GM21381 (cell line): ENCODE measurements around the gene PRCC.
A peak's percentile ranks its signal among the peaks of the same experiment; 100 is the strongest.

Experiments used
- ATAC-seq: cut with Tn5 transposase; IDR thresholded peaks from one replicate; pipeline ENCODE4 v1.9.1; 2021; ENCODE audit warnings: mild to moderate bottlenecking, moderate library complexity; ENCODE audit not compliant: unreplicated experiment

The PRCC gene, protein sequence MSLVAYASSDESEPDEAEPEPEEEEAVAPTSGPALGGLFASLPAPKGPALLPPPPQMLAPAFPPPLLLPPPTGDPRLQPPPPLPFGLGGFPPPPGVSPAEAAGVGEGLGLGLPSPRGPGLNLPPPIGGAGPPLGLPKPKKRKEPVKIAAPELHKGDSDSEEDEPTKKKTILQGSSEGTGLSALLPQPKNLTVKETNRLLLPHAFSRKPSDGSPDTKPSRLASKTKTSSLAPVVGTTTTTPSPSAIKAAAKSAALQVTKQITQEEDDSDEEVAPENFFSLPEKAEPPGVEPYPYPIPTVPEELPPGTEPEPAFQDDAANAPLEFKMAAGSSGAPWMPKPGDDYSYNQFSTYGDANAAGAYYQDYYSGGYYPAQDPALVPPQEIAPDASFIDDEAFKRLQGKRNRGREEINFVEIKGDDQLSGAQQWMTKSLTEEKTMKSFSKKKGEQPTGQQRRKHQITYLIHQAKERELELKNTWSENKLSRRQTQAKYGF

DNA sequence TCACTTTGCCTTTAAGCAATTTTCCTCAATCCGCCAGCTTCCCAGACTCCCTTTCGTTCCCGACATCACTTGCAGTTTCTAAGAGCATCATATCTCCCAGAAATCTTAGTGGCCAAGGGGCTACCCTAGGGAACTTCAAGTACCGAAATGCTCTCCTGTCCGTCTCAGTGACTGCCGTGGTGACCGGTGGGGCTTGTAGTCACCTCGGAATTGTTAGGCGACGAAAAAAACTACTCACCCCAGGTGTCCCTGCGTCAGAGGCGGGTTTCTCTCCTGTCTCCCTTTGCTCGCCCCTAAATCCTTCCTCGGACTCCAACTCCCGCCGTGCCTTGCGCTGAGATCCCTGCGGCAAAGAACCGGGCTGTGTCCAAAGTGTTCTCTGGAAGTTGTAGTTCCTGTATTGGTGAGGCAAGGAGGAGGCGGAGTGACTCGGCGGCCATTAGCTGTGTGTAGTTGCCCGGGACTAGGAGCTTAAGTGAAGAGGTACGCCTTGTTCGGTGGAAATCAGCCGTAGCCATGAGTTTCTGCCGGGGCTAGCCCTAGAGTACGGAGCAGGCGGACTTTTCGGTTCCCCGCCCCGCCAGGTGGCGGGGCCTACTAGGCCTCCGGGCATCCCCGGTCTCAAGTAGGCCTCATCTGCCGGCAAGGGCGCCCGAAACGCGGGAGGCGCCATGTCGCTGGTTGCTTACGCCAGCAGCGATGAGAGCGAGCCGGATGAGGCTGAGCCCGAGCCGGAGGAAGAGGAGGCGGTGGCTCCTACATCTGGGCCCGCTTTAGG, at the start of gene PRCC:
TSS of gene PRCC (plus strand) at position 435 of the 778 bp plus-strand sequence. CDS start at position 672, 237 bp downstream.
- ATAC-seq: peak; percentile 92

DNA sequence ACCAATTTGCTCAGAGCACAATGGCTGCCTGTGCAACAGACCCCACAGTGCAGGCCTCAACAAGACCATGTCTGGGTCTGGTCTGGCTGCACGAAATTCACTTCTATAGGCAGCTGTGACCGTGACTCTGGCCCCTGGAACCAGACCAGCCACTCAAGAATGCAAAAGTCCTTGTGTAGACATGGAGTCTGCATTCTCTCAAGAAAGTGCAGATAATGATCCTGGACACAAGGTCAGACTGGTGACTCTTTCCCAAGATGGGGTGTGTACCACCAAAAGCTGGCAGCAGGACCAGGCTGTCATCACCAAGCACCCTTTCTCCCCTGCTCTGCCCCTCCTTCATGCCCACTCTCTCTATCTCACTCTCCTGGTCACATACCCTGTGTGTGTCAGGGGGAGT, 46.2 kb upstream of the PRCC start:
- ATAC-seq: no peak

DNA sequence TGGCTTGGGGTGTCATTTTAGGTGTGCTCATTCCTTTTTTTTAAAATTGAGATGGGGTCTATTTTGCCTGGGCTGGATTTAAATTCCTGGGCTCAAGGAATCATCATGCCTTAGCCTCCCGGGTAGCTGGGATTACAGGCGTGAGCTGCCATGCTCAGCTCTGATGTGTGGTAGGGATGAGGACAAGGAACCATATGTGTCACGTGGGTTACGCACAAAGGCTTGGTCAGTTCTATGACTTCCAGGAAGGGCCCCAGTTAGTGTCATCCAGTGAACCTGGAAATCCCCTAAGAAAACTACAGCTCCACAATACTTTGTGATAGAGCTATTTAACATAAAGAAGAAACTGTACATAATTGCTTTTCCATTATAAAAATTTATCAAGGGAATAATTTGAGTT, 45.8 kb upstream of the PRCC start:
- no peak for ATAC-seq

DNA sequence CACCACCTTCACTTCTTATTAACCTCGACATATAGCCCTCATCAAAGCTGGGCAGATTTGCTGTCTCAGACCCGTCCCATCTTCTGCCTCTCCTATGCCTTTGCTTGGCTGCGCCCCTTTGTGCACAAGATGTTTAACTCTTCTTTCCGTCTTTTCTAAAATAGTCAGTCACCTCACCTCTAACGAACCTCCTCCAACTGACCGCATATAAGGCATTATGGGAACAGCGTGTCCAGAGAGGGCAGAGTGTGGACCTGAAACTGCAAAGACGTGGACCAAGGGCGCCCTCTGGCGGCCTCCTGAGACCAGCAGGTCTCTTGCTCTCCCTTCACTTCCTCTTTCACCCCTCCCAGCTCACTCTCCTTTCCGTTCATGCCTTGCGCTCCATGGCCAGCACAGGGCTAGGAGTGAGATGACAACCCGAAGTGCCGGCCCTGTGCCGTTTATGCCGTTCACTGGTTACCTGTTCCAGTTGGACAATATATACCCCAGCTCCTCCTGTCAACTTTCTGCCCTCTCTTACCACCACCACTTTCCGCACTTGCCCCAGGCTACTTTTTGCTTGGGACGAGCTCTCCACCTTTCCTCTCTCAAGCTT, 41.6 kb upstream of the PRCC start:
- no peak for ATAC-seq

DNA sequence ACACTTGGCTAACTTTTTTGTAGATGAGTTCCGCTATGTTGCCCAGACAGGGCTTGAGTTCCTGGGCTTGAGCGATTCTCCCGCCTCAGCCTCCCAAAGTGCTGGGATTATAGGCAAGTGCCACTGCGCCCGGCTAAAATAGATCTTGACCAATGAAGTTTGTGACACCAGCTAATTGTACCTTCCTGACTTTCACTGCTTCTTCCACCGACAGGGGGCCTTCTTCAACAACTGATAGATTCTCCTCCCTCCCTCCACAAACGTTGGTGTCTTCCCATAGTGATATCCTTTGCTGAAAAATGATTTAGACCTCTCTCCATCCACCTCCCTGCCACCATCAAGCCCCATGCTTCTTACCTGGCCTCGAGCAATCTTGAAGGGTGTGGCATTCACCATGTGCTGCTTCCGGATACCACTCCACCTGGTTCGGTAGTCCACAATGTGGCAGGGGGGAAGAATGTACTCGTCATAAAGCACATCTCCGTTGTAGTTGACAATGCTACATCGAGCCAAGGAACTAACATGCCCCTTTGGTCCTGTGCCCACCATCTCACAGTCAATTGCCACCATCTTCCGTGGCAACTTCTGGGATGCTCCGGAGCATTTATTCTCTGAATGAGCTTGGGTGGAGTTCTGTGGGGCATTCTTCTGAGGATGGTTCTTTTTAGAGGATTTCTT, 40.6 kb upstream of the PRCC start:
- no peak for ATAC-seq

DNA sequence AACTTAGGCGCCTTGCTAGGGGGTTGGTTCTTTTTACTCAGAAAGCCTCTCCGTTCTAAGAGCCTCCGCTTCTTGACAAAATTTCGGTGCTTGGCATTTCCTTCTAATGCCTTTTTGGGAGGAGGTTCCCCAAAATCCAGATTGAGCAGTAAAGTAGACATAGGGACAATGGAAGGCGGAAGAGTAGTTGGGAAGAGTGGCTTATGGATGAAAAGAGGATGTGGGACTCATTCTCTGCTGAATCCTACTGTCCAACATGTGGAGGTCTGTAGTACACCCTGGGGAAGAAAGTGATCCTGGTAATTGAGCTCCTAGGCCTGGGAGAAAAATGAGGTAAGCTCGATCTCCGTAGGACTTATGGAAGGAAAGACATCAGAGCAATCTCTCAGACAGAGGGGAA, 39.8 kb upstream of the PRCC start:
- ATAC-seq: no peak

DNA sequence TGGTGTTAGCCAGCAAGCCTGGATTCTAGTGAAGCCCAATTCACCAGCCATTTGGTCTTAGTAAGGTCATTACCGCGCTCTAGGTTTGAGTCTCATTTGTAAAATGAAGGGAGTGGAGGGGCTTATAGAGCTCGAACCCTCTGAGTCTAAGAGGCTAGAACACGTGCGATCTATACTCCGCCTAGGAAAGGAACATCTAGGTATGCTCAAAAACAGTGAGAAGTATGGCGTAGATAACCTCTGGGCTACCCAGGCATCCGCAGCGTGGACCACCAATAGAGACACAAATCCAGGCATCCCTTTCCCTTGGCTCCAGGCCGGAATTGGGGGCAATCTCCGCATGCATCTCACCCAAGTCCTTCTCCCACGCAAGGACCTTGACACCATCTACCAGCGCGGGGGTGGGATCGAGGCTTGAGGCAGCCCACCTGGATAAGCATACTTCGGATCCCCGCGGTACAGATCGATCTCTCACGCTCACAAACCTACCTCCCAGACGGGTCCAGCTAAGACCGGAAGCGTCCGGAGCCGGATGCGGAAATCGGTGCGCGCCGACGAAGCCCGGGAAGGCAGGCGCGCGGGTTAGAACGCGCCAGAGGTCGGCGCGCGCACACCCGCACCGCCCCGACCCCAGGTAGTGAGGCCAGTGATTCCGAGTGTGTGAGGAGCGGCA, 39.3 kb upstream of the PRCC start, which contains the start of gene METTL25B:
TSS of gene METTL25B (plus strand) at position 544 of the 673 bp plus-strand sequence. CDS start 636 bp downstream, outside the sequence.
- ATAC-seq: peak; percentile 43

DNA sequence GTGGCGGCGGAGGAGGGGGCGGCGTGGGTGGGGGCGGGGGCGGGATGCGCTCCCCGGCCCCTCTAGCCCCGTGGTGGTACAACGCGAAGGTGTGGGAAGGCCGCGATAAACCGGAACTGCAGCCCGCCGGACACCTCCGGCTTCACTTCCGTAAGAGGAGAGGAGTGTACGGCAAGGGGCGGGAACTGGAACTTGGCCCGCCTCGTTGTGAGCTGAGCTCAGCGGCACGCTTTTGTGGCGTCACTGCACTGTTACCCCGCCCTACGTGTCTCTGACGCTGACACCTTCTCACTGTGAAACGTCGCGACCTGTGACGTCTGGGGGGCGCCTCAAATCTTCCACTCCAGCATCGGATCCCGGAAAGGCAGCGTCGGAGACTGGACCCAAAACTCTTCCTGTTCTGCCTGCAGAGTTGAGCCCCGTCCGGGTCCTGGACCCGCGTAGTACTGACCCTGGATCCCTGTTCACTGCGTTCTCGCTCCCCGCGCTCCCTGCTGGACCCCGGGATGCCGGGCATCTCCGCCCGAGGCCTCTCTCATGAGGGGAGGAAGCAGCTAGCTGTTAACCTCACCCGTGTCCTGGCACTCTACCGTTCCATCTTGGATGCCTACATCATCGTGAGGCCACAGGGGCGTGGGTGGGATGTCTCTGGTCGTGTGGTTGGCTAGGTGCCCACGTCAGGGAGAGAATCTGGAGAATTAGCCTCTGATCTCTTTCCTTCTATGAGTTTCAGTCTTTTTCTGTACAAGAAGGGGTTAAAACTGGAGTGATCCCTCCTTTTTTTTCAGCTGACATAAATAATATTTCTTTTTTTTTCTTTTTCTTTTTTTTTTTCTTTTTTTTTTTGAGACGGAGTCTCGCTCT, 38.5 kb upstream of the PRCC start, which contains the start of gene ISG20L2:
TSS of gene ISG20L2 (minus strand) at position 168 of the 864 bp plus-strand sequence. CDS start 1,114 bp downstream, outside the sequence.
- ATAC-seq: peak; percentile 86

DNA sequence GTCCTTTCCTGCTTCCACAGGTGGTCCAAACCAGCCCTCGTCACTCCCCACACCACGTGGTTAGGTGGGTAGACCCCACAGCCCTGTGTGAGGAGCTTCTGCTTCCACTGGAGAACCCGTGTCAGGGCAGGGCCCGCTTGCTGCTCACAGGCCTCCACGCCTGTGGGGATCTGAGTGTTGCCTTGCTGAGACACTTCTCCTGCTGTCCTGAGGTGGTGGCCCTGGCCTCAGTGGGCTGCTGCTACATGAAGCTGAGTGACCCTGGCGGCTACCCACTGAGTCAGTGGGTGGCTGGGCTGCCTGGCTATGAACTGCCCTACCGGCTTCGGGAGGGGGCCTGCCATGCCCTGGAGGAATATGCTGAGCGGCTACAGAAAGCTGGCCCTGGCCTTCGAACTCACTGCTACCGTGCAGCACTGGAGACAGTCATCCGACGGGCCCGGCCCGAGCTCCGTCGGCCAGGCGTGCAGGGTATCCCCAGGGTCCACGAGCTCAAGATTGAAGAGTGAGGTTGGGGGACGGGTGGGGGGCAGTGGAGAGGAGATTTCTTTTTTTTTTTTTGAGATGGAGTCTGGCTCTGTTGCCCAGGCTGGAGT, 33.2 kb upstream of the PRCC start:
- no peak for ATAC-seq

DNA sequence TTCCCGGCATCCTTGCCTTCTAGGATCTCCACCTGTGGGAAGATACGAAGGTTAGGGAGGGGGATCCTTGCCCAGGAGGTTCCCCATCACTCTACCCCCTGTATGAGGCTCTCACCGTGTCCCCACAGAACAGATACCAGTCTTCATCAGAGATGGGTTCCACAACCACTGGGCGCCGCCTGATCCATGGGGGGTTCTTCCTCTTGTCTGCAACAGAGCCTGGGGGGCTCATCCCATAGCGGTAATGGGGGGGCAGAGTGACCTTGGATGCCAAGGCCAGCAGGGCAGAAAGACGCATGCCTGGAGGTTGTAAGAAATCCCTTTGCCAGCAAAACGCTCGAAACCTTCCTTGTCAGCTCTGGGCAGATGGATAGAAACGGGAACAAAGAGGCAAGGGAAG, 28.9 kb upstream of the PRCC start:
- ATAC-seq: no peak

DNA sequence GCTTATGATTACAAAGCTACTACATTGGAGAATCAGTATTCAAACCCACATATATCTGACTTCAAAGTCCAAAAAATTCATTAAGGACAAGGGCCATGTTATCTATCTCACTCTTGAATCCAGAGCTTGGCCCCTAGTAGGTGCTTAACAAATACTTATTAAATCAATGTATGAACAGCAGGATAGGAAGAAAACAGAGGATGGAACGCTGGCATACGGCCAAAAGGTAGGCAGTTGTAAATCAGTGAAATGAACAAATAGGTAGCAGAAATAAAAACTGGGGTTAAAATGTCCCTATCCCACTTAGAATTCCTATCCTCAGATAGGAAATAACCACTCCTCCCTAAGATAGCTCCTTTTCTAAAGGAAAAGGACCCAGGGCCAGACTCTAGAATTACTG, 28.4 kb upstream of the PRCC start:
- ATAC-seq: no peak

DNA sequence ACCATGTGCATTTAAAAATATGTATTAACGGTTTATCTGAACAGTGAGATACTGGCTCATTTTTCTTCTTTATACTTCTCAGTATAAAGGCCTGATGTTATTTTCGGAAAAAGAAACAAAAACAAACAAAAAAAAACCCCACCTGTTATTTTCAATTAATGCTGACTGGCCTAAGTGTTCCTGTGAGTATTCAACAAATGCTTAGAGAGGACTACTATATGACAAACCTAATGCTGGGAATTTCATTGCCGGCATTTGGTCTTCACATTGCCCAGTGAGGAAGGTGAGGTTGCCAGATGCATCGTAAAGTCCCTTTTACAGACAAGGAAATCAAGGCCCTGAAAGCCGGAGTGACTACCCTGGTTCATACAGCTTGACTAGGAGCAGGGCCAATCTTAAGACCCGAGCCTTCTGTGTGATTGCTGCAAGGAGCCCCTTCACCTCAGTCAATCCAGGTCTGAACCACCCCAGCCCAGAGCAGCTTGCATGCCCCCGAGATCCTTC, 27.0 kb upstream of the PRCC start:
- peak; percentile 4 for ATAC-seq

DNA sequence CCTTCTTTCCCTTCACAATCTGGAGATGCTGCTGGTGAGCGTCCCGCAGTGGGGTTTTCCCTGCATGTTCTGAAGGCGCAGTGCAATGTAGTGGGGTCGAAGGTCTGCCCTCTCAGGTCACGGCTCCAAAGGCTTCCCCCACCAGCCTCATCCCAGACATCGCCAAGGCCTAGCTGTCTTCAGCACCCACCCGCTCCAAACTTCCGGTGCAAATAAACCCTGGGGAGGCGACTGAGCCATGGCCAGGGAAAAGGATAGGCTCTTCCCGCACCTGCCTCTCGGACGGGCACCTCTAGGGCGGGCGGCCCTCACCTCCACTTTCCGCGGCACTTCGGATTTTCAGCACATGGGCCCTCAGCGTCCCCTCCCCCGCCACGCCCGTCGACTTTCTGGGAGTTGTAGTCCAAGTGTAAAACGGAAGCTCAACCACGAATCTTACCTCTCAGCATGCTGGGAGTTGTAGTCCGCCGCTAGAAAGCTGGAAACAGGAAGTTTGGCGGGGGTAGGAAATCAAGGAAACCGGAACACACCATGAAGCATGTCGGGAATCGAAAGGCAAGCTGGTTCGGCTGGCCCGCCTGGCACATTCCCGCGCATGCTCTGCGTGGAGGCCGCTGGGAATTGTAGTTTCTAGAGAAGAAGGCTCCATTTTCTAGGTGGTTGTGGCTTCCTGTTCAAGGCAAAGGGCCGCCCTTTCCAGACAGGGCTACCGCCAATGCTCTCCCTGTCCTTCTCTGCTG, 26.4 kb upstream of the PRCC start, which contains the start of gene MRPL24:
TSS of gene MRPL24 (minus strand) at position 348 of the 740 bp plus-strand sequence. CDS start 2,384 bp downstream, outside the sequence.
- ATAC-seq: peak; percentile 86

DNA sequence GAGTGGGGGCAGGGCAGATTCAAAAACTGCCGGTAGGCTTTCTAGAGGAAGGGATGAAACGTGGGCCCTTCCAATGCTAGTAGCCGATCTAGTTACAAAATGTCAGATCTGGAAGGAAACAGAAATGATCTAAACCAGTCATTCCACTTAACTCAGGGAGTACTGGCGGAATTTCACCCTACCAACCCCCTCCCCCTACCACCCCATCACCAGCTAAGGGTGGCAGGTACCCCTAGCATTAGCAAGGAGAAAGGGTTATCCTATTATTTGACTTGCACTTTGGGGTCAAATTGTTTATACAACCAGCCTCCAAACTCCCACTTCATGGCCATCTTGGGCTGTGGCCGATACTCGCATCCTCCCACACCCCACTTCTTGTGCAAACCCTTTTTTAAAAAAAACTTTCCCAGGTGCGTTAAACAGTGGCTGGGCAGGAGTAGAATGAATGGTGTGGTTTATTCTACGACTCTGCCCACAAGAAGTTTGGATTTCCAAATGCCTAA, 25.8 kb upstream of the PRCC start:
- ATAC-seq: no peak

DNA sequence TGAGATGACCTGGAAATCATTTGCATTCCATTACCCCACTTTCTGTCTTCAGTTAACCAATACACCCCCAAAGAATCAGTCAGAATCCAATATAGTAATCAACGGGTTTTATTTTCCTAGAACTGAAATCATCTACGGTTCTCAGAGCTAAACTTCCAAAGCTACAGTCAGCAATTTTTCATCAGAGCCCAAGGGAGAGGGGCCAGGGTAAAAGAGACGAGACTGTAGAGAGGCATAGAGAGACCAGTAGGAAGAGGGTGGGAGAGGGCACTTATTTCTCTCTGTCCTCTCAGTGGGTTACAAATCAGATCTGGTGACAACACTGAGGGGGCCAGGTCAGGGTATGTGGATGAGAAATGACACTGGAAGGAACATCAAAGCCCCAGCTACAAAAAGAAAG, 25.3 kb upstream of the PRCC start:
- ATAC-seq: no peak

DNA sequence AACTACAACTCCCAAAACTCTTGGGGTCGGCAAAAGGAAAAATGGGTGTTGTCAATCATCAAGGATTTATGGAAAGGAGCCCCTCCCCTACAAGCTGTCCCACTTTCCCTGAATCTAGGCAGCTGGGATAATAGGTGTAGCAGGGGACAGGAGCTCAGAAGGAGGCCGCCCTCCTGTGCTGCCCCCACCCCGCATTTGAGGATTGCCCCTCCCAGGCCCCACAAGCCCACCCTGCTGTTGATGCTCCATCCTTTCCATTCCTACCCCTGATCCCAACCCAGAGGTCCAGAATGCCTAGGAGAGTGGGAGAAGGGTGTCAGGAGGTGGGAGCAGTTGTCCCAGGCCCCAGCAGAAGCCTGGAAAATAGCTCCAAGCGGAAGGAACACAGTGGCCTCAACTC, 24.5 kb upstream of the PRCC start:
- ATAC-seq: no peak
